ENCODE results near the gene TFDP2. TPM values are rescaled to one million over a fixed set of nuclear protein-coding genes. Genes with fewer than 3 reads are reported as not detected.
"Not testable (repeated sequence)": the region's sequence is repeated elsewhere in the genome, so short reads cannot be mapped to it uniquely, and the experiment has no call there.

TFDP2 gene, protein sequence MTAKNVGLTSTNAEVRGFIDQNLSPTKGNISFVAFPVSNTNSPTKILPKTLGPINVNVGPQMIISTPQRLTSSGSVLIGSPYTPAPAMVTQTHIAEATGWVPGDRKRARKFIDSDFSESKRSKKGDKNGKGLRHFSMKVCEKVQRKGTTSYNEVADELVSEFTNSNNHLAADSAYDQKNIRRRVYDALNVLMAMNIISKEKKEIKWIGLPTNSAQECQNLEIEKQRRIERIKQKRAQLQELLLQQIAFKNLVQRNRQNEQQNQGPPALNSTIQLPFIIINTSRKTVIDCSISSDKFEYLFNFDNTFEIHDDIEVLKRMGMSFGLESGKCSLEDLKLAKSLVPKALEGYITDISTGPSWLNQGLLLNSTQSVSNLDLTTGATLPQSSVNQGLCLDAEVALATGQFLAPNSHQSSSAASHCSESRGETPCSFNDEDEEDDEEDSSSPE
- 20.6 and 27.9 TPM in 2 replicates for total RNA-seq (2014; rRNA removed; shearing (Covaris generic); ENCODE audit: low replicate concordance)

DNA sequence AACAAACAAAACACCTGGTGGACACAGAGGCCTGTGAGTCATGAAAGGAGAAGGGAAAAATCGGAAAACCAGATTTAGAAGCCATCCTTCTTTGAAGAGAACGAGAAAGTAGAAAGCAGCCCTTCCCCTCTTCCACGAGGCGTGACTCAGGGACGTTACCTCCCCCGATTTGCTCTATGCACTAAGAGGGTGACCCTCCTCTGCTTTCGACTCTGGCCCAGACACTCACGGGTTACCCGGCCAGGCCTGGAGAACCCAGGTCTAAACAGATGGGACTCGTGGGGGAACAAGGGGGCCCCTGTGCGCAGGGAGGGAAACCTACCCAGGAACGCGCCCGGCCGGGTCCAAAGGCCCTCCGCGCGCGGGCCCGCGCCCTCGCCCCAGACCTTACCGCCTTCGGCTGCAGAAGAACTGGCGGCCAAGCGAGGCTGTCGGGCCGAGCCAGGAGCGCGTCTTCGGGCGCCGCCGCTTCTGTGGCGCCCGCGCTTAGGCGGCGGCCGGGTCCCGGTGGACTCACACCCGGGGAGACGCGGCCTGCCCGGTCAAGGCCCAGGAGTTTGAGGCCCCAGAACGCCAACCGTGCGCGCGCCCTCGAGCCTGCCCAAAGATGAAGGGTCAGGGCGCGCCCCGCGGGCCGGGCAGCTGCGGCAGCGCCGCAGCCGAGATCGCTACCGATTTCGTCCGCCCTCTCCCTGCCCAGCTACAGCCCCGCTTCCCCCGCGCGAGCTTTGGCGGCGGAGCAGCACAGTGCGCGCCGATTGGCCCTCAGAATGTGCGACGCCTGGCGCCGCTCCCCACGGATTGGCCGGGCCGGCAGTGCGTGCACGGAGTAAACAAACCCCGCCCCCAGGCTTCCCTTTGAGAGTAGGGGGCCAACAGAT lies at the start of gene TFDP2:
Gene TFDP2, minus strand, starts transcription at position 753 of the 881 bp plus-strand sequence. CDS start 47,795 bp downstream, outside the sequence.
- DNase-seq (ENCODE audit: low read depth), result peak; percentile 83
- in situ Hi-C loops (cut with HindIII; ENCODE audit: low pct_unique_long_range_greater_than_20kb, low sequenced_read_pairs), result no loop called here

DNA sequence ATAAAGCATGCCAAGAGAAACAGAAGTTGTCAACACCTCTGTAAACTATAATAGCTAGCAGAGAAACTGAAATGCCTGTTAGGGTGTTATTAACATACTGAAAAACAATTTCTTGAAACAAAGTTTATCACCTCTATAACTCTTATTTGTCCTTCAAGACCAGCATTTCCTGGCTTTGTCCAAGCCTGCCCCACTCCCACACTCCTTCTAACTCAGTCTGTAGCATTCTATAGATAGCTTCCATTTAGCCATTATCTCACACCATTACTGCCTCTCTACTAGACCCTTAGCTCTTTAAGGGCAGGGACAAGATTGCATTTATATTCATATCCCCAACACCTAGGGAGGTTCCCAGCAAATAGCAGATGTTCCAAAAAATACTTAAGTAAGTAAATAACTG lies 39.5 kb upstream of the TFDP2 start:
- in situ Hi-C loops (cut with HindIII; ENCODE audit: low pct_unique_long_range_greater_than_20kb, low sequenced_read_pairs), result no loop called here
- DNase-seq (ENCODE audit: low read depth), result no peak

DNA sequence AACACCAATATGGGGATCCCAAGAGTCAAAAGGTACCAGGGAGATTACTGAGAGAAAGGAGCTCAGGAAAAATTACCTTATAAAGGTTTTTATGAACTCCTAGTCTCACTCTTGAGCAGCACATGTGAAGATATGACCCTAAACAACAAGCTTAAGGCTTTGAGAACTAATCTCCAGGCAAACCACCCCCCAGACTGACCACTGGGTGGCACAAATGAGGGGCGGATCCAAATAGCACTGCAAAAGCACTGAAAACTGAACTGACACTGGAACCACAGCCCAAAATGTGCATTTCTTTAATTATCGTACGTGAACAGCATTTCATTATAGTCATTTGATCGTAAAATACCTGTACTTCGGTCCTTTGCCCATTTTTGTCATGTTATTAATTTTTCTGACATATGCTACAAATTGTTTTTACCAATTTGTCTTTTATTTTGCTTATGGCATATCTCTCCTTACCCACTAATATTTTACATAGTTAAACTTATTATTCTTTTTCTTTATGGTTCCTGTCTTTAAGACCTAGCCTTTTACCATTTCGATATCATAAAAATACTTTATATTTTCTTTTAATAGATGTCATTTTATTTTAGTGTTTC lies 31.5 kb upstream of the TFDP2 start:
- in situ Hi-C loops (cut with HindIII; ENCODE audit: low pct_unique_long_range_greater_than_20kb, low sequenced_read_pairs), result no loop called here
- DNase-seq (ENCODE audit: low read depth), result peak; percentile 4

DNA sequence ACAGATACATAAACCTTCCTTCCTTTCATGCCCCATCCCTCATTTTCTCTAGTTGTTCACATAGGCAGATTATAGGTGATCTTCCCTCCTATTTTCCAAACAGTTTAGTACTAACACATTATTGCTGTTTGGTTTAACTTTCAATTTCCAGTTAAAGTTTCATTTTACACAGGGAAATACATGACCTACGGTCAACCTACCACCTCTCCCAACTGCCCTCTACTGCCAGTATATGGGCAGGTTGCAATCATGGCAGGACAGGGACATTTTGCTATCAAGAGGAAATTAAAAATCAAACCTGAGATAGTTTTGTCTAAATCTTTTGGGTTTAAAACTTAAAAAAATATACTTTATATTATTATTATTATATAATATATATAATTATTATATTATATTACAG lies 26.1 kb upstream of the TFDP2 start:
- DNase-seq (ENCODE audit: low read depth), result no peak
- in situ Hi-C loops (cut with HindIII; ENCODE audit: low pct_unique_long_range_greater_than_20kb, low sequenced_read_pairs), result no loop called here

DNA sequence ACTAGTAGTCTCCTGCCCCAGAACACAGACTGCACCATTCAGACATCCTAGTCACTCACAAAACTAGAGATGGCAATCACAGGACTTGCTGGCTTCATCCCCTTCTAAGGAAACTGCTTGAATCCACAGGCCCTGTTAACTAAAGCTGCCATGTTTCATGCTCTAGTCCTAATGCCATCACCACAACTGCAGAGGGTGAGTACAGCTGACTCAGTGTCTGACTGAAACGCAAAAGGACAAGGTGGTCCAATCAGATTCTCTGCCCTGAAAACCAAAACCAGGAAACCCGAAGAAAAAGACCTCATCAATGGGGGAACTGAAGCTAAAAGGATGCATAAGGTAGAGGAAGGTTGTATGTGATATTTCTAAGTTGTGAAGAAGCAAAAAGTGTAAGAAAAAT lies 25.2 kb upstream of the TFDP2 start:
- no peak for DNase-seq (ENCODE audit: low read depth)
- in situ Hi-C loops (cut with HindIII; ENCODE audit: low pct_unique_long_range_greater_than_20kb, low sequenced_read_pairs), result no loop called here

DNA sequence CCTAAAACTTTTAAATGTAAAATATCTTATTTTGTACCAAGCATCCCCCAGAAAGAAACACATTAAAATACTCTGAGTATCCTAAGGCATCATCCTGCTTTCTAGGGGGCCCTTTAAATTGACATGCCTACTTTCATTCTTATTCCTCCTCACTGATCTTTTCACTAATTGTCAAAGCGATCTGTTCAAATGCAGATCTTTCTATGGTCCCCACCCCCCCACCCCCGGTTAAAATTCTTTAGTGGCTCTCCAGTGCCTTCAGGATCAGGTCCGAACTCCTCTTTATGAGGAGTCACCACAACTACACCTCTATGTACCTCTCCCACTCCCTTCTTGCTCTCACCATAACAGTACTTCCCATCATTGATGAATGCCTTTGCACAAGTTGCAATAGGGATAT lies 19.2 kb upstream of the TFDP2 start:
- in situ Hi-C loops (cut with HindIII; ENCODE audit: low pct_unique_long_range_greater_than_20kb, low sequenced_read_pairs), result no loop called here

DNA sequence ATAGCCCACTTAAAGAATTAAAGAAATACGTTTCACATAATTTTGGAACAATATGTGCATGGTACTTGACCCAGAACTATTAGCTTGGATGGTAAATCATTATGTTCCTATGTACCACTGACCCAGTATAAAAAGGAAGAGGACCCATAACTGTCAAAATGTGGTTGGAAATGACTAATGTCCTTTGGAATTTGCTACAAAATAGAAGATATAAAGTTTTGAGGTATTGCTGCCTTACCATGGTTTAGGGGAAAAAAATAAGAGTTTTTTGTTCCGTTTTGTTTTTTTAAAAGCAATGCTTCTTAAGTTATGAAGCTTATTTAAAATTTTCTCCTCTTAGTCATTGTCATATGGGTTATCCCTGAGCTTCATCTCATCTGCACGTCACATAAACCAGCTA lies 15.8 kb upstream of the TFDP2 start:
- in situ Hi-C loops (cut with HindIII; ENCODE audit: low pct_unique_long_range_greater_than_20kb, low sequenced_read_pairs), result no loop called here
- no peak for DNase-seq (ENCODE audit: low read depth)

More for the DNA sequence above, 19.2 kb upstream of the TFDP2 start:
- DNase-seq (ENCODE audit: low read depth), result no peak

DNA sequence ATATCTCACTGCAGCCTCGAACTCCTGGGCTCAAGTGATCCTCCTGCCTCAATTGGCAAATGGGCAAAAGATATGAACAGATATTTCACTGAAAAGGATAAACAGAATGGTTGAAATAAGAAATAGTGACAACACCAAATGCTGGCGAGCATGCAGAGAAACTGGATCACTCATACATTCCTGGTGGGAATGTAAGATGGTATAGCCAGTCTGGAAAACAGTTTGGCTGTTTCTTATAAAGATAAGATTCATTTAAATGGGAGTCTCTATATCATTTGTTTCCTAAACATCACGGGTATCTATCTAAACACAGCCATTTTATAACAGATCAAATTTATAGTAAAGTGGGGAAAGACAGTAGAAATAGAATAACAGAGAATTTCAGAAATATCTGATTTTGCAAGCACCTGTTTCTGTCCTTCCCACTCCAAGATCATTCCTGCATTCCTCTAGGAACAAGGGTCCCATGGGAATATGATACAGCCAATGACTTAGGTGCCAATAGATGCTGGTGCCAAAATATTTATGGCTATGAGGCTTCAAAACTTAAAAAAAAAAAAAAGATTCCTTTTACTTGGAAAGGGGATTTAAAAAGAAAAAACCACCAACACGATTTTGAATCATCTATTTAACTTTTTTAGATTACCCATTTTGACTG lies 9.9 kb upstream of the TFDP2 start:
- in situ Hi-C loops (cut with HindIII; ENCODE audit: low pct_unique_long_range_greater_than_20kb, low sequenced_read_pairs), result no loop called here
- DNase-seq (ENCODE audit: low read depth), result no peak

DNA sequence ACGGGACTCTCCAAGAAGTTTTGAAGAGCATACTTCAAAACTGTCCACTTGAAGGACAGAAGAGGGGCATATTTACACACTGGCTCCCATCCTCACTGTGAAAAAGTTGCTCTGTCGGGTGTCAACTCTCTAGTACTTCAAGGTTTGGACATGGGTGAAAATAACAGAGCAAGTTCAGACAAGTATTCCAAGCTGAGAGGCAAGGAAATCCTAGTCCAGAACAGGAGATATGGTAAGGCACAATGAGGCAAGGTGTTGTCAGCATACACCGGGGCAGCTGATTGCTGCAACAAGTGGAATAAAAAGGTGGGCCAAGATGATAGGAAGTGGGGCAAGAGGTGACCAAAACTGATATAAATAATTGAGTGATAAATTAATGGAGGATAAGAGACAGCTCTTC lies 4.8 kb upstream of the TFDP2 start:
- DNase-seq (ENCODE audit: low read depth), result no peak
- in situ Hi-C loops (cut with HindIII; ENCODE audit: low pct_unique_long_range_greater_than_20kb, low sequenced_read_pairs), result no loop called here

DNA sequence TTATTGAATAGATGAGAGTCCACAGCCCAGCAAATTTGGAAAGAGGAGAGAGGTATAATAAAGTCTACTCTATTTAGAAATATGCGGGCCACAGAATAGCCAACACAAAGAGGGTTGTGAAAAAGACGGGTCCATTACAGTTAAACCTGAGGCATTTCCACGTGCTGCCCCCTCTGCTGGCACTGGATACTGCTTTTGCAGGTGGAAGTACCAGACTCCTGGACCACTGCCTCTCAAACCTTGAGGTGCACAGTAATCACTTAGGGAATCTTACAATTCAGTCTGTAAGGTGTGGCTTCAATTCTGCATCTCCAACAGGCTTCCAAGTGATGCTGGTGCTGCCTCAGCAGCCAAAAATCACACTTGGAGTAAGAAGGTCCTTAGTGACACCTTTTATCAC lies 3.0 kb upstream of the TFDP2 start:
- in situ Hi-C loops (cut with HindIII; ENCODE audit: low pct_unique_long_range_greater_than_20kb, low sequenced_read_pairs), result no loop called here
- DNase-seq (ENCODE audit: low read depth), result no peak

DNA sequence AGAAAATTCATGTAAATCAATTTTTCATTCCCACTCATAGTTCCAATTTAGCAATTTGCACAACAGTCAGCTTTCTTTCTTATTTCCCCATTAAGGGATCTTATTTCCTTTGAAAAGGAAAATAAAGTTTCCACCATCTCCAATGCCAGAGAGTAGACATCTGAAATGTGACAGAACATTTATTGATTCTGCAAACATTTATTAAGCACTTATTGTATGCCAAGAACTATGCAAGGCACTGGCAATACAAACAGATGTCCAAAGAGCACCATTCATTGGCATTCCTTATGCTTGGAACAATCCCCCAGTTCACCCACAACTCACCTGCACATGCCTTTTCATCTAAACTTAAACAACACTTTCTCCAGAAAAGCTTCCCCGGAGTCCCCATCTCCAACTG lies 2.5 kb upstream of the TFDP2 start:
- in situ Hi-C loops (cut with HindIII; ENCODE audit: low pct_unique_long_range_greater_than_20kb, low sequenced_read_pairs), result no loop called here
- DNase-seq (ENCODE audit: low read depth), result no peak

DNA sequence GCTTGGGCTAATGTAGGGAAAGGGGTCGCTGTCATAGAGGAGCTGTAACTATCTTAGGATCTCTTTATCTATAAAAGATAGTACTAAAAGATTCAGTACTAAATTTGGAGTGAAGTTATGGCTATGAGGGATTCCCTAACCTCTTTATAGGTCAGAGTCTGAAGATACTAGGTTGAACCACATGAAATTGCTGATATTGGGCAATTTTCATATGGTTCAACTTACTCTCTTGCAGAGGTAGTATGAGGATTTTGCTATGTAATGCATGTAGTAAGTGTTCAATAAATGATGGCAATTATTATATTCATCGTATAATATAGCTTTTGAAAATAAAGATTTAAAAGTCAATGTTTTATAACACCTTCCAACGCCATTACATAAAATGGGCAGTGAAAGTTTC lies 1.9 kb upstream of the TFDP2 start:
- DNase-seq (ENCODE audit: low read depth), result no peak
- in situ Hi-C loops (cut with HindIII; ENCODE audit: low pct_unique_long_range_greater_than_20kb, low sequenced_read_pairs), result no loop called here

DNA sequence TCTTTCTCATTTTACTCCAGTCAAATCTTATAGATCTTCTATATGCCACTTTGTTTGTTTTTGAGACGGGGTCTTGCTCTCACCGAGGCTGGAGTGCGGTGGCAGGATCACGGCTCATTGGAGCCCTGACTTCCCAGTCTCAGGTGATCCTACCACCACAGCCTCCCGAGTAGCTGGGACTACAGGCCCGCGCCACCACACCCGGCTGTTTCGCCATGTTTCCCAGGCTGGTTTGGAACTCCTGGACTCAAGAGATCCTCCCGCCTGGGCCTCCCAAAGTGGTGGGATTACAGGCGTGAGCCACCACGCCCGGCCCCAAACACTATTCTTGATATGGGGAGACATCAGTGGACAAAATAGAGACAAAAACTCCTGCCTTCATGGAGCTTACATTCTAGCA lies 927 bp upstream of the TFDP2 start:
- in situ Hi-C loops (cut with HindIII; ENCODE audit: low pct_unique_long_range_greater_than_20kb, low sequenced_read_pairs), result no loop called here
- DNase-seq (ENCODE audit: low read depth), result no peak

DNA sequence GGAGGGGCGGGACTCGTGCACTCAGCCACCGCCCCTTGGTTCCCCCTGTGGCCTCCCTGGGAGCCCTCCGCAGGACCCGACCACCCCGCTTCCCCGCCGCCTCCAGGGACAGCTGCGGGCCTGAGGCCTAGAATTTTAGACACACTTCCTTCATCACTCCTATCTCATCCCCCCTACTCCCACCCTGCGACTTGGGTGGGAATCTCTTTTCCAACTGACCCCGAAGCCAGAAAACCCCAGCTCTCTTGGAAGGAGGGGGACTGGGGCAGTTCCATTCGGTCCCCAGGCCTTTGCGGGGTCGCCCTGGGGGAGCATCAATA lies 289 bp upstream of the TFDP2 start:
- no peak for DNase-seq (ENCODE audit: low read depth)
- in situ Hi-C loops (cut with HindIII; ENCODE audit: low pct_unique_long_range_greater_than_20kb, low sequenced_read_pairs), result no loop called here

DNA sequence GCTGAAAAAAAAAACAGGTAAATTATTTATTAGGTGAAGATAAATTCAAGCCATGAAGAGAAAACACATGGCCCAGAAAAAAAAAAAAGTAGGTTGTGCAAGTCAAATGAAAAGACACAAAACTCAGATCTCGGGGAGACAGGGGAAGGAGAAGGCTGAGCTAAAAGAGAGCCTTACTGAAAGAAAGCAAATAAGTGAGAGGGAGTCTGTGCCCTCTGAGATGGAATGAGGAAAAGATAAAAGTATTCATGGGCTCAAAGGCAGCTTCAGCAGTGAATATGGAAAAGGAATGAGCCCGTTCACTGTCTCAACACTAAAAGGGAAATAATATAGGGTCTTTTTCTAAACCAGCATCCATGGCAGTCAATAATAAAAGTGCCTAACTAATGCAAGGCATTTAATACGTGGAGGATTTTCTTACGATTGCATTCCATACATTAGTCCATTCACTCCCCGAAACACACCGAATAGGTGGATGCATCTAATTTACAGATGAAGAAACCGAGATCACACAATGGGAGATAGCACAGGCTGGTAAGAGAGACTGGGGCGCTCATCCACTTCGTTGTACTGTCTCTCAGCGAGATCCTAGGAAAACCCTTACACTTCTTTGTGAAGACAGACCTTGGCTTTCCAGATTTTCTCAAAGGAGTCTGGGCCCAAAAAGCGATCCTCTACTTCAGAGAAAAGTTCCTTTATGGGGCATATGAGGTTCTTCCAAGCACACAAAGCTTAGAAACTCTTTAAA lies 1.1 kb downstream of the TFDP2 start:
- in situ Hi-C loops (cut with HindIII; ENCODE audit: low pct_unique_long_range_greater_than_20kb, low sequenced_read_pairs), result no loop called here
- DNase-seq (ENCODE audit: low read depth), result no peak

DNA sequence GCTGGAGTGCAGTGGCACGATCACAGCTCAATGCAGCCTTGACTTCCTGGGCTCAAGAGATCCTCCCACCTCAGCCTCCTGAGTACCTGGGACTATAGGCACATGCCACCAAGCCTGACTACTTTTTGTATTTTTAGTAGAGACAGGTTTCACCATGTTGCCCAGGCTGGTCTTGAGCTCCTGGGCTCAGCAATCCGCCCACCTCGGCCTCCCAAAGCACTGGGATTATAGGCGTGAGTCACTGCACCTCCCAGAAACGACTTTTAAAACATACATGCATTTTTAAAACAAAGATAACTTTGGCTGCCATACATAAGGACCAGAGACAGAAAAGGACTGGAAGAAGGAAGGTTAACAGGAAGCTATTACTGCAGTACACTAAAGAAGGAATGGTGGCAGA lies 4.8 kb downstream of the TFDP2 start:
- DNase-seq (ENCODE audit: low read depth); in situ Hi-C loops (cut with HindIII; ENCODE audit: low pct_unique_long_range_greater_than_20kb, low sequenced_read_pairs): not testable (repeated sequence)

DNA sequence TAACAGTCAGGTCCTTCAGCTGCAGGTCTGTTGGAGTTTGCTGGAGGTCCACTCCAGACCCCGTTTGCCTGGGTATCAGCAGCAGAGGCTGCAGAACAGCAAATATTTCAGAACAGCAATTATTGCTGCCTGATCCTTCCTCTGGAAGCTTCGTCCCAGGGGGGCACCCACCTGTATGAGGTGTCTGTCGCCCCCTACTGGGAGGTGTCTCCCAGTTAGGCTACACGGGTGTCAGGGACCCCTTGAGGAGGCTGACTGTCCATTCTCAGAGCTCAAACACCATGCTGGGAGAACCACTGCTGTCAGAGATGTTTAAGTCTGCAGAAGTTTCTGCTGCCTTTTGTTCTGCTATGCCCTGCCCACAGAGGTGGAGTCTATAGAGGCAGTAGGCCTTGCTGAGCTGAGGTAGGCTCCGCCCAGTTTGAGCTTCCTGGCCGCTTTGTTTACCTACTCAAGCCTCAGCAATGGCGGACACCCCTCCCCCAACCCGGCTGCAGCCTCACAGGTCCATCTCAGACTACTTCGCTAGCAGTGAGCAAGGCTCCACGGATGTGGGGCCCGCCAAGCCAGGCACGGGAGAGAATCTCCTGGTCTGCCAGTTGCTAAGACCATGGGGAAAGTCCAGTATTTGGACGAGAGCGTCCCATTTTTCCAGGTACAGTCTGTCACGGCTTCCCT lies 8.6 kb downstream of the TFDP2 start:
- in situ Hi-C loops (cut with HindIII; ENCODE audit: low pct_unique_long_range_greater_than_20kb, low sequenced_read_pairs); DNase-seq (ENCODE audit: low read depth): not testable (repeated sequence)

Data from Caki2 (cell line).